WI38 (cell line): ENCODE results near the gene ATXN7L1.

Experiments used
- H3K4me3 ChIP-seq: 2 replicates; pipeline ENCODE4 v1.5.1; 2011; ENCODE audit warnings: low read depth, mild to moderate bottlenecking, control low read depth, low read length
- TF ChIP-seq, protein P1 (sequence below): IDR thresholded peaks from 2 replicates; pipeline ENCODE4 v1.5.1; 2012; ENCODE audit warnings: low read depth, mild to moderate bottlenecking, control low read depth, low read length

The ATXN7L1 gene

DNA sequence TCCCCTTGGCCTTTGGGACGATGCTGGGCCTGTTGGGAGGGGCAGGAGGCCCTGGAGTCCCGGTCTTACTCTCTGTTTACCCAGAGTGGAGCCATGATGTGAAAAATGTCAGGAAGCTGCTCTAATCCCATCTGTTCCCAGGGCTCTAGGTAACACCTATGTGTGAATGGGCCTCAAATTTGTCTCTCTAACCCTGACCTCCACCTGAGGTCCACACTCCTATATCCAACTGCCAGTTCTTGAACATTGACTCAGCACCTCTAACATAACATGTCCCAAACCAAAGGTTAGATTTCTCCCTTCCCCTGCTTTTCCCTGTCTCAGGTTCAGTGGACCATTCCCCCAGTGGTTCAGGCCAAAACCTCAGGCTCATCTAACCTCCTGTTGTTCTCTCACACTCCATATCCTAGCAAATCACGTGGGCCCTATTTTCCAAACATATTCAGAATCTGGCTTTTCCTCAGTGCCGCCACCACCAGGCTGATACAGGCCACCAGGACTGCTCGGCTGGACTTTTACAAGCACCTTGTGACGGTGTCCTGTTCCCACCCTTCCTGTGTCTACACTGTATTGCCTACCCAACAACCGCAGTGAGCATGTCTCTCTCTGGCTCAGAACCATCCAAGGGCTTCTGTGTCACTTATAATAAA lies 130.6 kb downstream of the ATXN7L1 start:
- TF ChIP-seq, protein P1, sequence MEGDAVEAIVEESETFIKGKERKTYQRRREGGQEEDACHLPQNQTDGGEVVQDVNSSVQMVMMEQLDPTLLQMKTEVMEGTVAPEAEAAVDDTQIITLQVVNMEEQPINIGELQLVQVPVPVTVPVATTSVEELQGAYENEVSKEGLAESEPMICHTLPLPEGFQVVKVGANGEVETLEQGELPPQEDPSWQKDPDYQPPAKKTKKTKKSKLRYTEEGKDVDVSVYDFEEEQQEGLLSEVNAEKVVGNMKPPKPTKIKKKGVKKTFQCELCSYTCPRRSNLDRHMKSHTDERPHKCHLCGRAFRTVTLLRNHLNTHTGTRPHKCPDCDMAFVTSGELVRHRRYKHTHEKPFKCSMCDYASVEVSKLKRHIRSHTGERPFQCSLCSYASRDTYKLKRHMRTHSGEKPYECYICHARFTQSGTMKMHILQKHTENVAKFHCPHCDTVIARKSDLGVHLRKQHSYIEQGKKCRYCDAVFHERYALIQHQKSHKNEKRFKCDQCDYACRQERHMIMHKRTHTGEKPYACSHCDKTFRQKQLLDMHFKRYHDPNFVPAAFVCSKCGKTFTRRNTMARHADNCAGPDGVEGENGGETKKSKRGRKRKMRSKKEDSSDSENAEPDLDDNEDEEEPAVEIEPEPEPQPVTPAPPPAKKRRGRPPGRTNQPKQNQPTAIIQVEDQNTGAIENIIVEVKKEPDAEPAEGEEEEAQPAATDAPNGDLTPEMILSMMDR: no peak
- no peak overlapping the region for H3K4me3 ChIP-seq

DNA sequence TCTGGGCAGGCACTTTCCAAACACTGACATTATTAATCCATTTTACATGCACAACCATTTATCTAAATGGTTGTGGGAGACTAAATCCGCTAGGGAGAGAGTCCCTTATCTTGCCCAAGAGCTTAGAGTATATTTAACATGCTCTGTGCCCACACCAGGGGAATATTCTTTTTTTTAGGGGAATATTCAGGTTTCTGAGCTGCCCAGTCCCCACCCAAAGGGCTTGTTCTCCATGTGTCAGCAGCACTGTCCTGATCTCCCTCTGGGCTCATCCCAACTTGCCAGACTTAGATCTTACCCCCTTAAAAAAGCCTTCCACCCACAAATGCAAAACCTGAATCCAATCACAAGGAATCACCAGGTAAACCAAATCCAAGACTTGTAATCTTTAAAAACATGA lies 132.1 kb downstream of the ATXN7L1 start:
- TF ChIP-seq, protein P1: no peak
- no peak overlapping the region for H3K4me3 ChIP-seq

DNA sequence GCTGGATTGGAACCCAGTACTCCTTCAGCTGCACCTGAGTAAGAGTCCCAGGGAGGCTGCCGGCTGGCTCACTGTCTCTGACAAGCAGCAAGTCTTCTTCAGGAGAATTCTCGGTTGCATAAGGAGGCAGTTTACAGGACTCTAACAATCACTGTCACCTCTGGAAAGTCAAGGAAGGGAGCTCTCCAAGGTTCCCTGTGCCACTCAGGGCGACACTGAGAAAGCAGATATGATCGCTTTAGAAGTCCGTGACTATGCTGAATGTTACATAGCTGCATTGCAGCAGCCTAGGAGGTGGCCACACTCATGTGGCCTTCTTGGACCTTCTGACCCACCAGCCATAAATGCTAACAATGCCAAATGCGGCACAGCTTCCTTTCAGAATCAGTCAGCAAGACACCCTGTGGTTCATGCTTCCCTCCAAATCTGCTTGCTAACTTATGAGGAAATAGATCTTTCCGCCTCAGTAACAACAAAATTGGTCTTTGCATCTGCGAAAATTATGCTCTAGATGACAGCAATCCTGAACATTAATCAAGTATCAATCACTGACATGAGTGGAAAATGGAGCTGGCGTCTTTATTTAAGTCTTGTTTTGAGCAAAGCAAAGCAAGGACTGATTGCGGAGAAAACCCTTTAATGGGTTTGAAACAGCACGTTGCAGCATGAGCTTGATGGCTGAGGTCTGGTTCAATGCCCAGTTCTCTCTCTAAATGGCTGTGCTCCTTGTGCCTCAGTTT lies 132.9 kb downstream of the ATXN7L1 start:
- TF ChIP-seq, protein P1: no peak
- no peak overlapping the region for H3K4me3 ChIP-seq

DNA sequence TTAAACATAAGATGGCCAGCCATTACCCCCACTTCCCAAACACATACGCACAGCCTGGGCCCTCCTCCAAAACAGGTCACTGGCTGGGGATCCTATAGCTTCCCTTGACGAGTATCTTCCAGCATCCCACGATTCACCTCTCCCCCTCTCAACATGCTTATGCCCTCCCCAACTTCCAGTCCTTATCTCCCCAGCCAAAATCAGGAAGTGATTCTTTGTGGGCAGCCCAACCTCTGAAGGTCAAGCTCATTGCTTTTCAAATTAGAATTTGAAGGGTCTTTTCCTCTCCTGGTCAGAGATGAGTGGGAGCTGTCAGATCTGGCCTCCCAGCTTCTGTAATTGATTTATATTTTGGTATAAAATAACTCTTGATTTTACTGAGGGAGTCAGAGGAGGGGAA lies 133.6 kb downstream of the ATXN7L1 start:
- TF ChIP-seq, protein P1: no peak
- H3K4me3 ChIP-seq: no peak overlapping the region

DNA sequence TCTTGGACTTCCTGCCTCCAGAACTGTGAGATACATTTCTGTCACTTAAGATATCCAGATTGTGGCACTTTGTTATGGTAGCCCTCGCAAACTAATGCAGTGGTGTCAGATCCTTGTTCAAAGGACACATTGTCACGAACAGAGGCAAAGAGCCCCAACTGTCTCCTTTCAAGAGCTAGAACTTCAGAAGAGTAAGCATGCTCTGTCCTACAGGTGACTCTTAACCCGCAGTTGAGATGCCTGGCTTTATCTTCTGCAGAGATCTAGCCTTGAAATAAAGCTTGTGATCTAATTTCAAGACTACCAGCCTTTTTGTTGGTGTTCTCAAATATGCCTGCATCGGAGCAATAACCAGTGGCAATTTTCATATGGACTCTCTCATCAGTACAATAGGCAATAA lies 134.4 kb downstream of the ATXN7L1 start:
- TF ChIP-seq, protein P1: no peak
- H3K4me3 ChIP-seq: no peak overlapping the region

DNA sequence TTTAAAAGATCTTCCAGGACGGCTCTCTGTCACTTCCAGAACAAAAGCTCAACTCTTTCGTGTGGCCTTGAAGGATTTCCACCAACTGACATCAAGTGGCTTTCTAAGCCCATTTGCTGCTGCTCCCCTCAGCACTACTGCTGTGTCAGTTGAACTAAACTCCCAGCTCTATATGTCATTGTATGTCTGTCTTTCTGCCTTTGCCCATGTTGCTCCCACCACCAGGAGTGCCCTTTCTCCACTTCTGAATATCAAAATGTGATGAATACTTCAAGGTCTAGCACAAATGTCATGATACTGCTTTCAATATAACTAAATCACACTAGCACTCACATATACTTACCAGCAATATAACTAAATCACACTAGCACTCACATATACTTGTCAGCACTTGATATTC lies 138.3 kb downstream of the ATXN7L1 start:
- TF ChIP-seq, protein P1: no peak
- H3K4me3 ChIP-seq: no peak overlapping the region

DNA sequence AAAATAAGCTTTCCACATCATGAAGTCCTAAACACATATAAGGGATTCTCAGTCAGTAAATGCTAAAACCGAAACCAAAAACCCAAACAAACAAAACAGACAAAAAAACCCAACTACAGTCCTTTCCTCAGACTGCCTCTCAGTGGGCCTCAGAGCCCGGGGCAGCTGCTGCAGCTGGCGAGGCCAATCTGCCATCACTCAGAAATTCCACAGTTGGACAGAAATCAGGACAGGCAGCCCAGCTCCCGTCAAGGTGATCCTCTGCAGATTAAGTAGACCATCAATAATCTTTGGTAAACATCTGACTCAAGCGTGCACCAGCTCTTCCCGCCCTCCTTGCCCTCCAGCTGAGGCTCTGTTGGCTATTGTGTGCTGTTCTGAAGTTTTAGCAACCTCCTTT lies 142.2 kb downstream of the ATXN7L1 start:
- TF ChIP-seq, protein P1: no peak
- H3K4me3 ChIP-seq: peak overlapping the region; percentile 24; the same call in 1 of the 2 replicates
